HEK293 (cell line): ENCODE data around the gene FRMD4A.

Experiments used
- CTCF ChIP-seq: fragments of 450-650 bp; formaldehyde crosslinking; IDR thresholded peaks from 2 replicates; pipeline ENCODE4 v1.5.1; 2016; ENCODE audit warnings: missing biosample characterization, missing genetic modification characterization
- ELK4 ChIP-seq: IDR thresholded peaks from 2 replicates; pipeline ENCODE4 v1.6.1; 2011; ENCODE audit warnings: mild to moderate bottlenecking, low read depth, low read length, borderline replicate concordance
- HOXA7 ChIP-seq: sonication (generic); formaldehyde crosslinking; IDR thresholded peaks from 2 replicates; pipeline ENCODE4 v1.8.1; 2022; ENCODE audit warnings: missing genetic modification reagents, borderline replicate concordance
- PBX3 ChIP-seq: sonication (generic); formaldehyde crosslinking; IDR thresholded peaks from 2 replicates; pipeline ENCODE4 v1.8.1; 2022; ENCODE audit warnings: mild to moderate bottlenecking, moderate library complexity, missing genetic modification reagents
- PRDM10 ChIP-seq: fragments of 450-650 bp; formaldehyde crosslinking; IDR thresholded peaks from 2 replicates; pipeline ENCODE4 v1.5.1; 2016; ENCODE audit warnings: missing biosample characterization, missing genetic modification characterization
- SETDB1 ChIP-seq: IDR thresholded peaks from one replicate; pipeline ENCODE4 v1.6.1; 2017; ENCODE audit warnings: mild to moderate bottlenecking, low read length, moderate library complexity, mixed read lengths; ENCODE audit not compliant: insufficient read length
- TCF7L2 ChIP-seq: IDR thresholded peaks from 2 replicates; pipeline ENCODE4 v1.6.1; 2011; ENCODE audit warnings: low read depth, mild to moderate bottlenecking, inconsistent platforms, low read length, moderate library complexity, borderline replicate concordance
- YY2 ChIP-seq: fragments of 450-650 bp; formaldehyde crosslinking; IDR thresholded peaks from 2 replicates; pipeline ENCODE4 v1.5.1; 2016; ENCODE audit warnings: missing biosample characterization, missing genetic modification characterization
- ZNF37A ChIP-seq: fragments of 450-650 bp; IDR thresholded peaks from 2 replicates; pipeline ENCODE4 v1.5.1; 2018; ENCODE audit warnings: missing biosample characterization, missing genetic modification characterization
- ZNF530 ChIP-seq: fragments of 450-650 bp; formaldehyde crosslinking; IDR thresholded peaks from 2 replicates; pipeline ENCODE4 v1.5.1; 2016; ENCODE audit warnings: low read depth, missing biosample characterization, missing genetic modification characterization
- ZNF654 ChIP-seq: fragments of 450-650 bp; formaldehyde crosslinking; IDR thresholded peaks from 2 replicates; pipeline ENCODE4 v1.5.1; 2016; ENCODE audit warnings: low read depth, missing biosample characterization, missing genetic modification characterization
- ZNF747 ChIP-seq: fragments of 450-650 bp; formaldehyde crosslinking; IDR thresholded peaks from 2 replicates; pipeline ENCODE4 v1.5.1; 2016; ENCODE audit warnings: missing biosample characterization, missing genetic modification characterization
- ZNF776 ChIP-seq: fragments of 450-650 bp; formaldehyde crosslinking; IDR thresholded peaks from 2 replicates; pipeline ENCODE4 v1.5.0; 2017; ENCODE audit warnings: missing biosample characterization, missing genetic modification characterization, borderline replicate concordance
- TF ChIP-seq, protein P1 (sequence below): fragments of 450-650 bp; formaldehyde crosslinking; IDR thresholded peaks from 2 replicates; pipeline ENCODE4 v1.5.1; 2016; ENCODE audit warnings: missing biosample characterization, missing genetic modification characterization

DNA sequence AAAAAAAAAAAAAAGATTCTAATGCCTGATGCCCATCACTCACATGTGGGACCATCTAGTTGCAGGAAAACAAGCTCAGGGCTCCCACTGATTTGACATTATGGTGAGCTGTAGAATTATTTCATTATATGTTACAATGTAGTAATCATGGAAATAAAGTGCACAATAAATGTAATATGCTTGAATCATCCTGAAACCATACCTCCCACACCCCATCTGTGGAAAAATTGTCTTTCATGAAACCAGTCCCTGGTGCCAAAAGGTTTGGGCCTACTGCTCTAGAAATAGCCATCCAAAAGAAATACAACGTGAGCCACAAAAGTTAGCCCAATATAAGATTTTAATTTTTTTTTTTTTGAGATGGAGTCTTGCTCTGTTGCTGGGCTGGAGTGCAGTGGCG is 478.8 kb downstream of the FRMD4A start:
- no peak for TF ChIP-seq ZNF747 (tag by site-specific recombination)
- no peak for TF ChIP-seq CTCF (tag by site-specific recombination)
- no peak for TF ChIP-seq YY2
- TF ChIP-seq ELK4 = no peak
- no peak for TF ChIP-seq ZNF776 (tag by site-specific recombination)
- no peak for TF ChIP-seq HOXA7
- no peak for TF ChIP-seq ZNF654
- no peak for TF ChIP-seq PBX3 (CRISPR knock-in tag)
- no peak for TF ChIP-seq ZNF37A (tag by site-specific recombination)
- no peak for TF ChIP-seq TCF7L2
- TF ChIP-seq ZNF530 (tag by site-specific recombination) = no peak
- no peak for TF ChIP-seq PRDM10 (tag by site-specific recombination)
- TF ChIP-seq, protein P1, sequence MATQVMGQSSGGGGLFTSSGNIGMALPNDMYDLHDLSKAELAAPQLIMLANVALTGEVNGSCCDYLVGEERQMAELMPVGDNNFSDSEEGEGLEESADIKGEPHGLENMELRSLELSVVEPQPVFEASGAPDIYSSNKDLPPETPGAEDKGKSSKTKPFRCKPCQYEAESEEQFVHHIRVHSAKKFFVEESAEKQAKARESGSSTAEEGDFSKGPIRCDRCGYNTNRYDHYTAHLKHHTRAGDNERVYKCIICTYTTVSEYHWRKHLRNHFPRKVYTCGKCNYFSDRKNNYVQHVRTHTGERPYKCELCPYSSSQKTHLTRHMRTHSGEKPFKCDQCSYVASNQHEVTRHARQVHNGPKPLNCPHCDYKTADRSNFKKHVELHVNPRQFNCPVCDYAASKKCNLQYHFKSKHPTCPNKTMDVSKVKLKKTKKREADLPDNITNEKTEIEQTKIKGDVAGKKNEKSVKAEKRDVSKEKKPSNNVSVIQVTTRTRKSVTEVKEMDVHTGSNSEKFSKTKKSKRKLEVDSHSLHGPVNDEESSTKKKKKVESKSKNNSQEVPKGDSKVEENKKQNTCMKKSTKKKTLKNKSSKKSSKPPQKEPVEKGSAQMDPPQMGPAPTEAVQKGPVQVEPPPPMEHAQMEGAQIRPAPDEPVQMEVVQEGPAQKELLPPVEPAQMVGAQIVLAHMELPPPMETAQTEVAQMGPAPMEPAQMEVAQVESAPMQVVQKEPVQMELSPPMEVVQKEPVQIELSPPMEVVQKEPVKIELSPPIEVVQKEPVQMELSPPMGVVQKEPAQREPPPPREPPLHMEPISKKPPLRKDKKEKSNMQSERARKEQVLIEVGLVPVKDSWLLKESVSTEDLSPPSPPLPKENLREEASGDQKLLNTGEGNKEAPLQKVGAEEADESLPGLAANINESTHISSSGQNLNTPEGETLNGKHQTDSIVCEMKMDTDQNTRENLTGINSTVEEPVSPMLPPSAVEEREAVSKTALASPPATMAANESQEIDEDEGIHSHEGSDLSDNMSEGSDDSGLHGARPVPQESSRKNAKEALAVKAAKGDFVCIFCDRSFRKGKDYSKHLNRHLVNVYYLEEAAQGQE = no peak
- TF ChIP-seq SETDB1 = no peak
